VCaP (cell line): ENCODE measurements around the gene PCSK1N.
A peak's percentile ranks its signal among the peaks of the same experiment; 100 is the strongest.

Experiments
- H3K27ac ChIP-seq: fragments of 450-650 bp; 2 replicates; pipeline ENCODE4 v1.5.1; 2017
- CTCF ChIP-seq: fragments of 450-650 bp; conservative IDR thresholded peaks from 2 replicates; pipeline ENCODE4 v1.5.1; 2017; ENCODE audit warnings: mild to moderate bottlenecking, moderate library complexity

Gene PCSK1N

DNA sequence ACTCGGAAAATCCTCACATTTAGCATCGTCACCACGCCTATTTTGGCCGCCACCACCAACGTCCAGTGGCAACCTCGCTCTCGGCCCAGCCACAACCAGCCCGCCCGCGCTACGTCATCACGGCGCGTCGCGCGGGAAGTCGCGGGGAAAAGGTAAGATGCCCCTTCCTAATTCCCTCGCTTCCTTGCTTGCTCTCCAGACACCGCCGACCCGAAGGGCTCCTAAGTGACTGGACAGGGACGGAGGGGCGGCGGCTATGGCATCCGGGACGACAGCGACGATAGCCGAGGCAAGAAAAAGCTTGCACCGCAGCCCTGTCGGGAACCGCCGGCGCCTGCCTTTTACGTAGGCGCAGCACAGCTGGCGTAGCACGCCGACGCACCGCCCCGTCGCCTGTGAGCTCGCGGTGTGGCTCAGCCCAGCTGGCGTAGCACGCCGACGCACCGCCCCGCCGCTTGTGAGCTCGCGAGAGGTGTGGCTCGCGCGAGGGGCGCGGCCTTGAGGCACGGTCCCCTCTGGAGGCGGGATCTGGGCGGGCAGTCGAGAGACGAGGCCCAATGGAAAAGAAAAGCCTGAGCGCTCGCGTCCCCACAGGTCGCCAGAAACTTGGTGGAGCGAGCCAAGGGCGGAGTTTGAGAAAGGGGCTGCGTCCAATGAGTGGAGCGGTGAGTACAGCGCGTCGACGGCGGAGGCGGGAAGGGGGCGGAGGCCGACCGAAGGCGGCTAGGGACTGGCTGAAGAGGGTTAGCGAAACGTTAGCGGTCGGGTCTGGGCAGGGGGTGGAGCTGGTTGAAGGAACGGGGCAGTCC, 33.9 kb downstream of the PCSK1N start, which contains the start of gene HDAC6:
HDAC6 (plus strand) TSS at position 788 of the 809 bp plus-strand sequence. CDS start 626 bp downstream, outside the sequence.
- peak within 1 kb of the TSS; percentile 67 for H3K27ac ChIP-seq
- no peak for TF ChIP-seq CTCF

- peak overlapping the region; percentile 67 for H3K27ac ChIP-seq
- TF ChIP-seq CTCF = no peak
These were observed 34.7 kb downstream of the PCSK1N start for GRCh38 chrX:48800574-48801279.

- no peak for TF ChIP-seq CTCF
- H3K27ac ChIP-seq = no peak overlapping the region
These were observed 37.1 kb downstream of the PCSK1N start for GRCh38 chrX:48798318-48798717.

- no peak for TF ChIP-seq CTCF
- no peak overlapping the region for H3K27ac ChIP-seq
These were observed 40.4 kb downstream of the PCSK1N start for GRCh38 chrX:48794911-48795515.

GRCh38 chrX:48794340-48794910, 41.0 kb downstream of the PCSK1N start:
- no peak overlapping the region for H3K27ac ChIP-seq
- TF ChIP-seq CTCF = no peak

DNA sequence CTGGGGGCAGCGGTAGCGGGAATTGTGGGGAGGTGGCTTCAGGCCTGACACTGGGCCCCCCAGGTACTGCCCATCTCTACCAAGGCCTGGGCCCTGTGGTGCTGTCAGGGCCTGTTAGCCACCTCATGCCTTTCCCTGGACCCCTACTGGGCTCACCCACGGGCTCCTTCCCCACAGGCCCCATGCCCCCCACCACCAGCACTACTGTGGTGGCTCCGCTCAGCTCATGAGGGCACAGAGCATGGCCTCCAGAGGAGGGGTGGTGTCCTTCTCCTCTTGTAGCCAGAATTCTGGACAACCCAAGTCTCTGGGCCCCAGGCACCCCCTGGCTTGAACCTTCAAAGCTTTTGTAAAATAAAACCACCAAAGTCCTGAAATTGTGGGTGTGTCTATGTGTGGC, 41.5 kb downstream of the PCSK1N start:
- H3K27ac ChIP-seq = no peak overlapping the region

More for the DNA sequence above, 41.5 kb downstream of the PCSK1N start:
- TF ChIP-seq CTCF = no peak
